ENCODE measurements around the gene TSC2.

- TF ChIP-seq MXI1 (conservative IDR thresholded peaks at IDR 0.05; ENCODE audit: poor library complexity, severe bottlenecking) = no peak
- TF ChIP-seq CTCF (IDR thresholded peaks at IDR 0.05; ENCODE audit: poor library complexity, severe bottlenecking) = no peak
- no peak for TF ChIP-seq POLR2AphosphoS5 (IDR thresholded peaks at IDR 0.05)
- no peak for TF ChIP-seq EZH2 (IDR thresholded peaks at IDR 0.05; ENCODE audit: borderline replicate concordance, insufficient read depth, low read length, poor library complexity, severe bottlenecking)
- TF ChIP-seq RAD21 (conservative IDR thresholded peaks at IDR 0.05) = no peak
- TF ChIP-seq EP300 (conservative IDR thresholded peaks at IDR 0.05; ENCODE audit: poor library complexity, severe bottlenecking) = no peak
These were observed 8.3 kb upstream of the TSC2 start for GRCh38 chr16:2039274-2040031.
